IPS-18a (cell line): ENCODE data around the gene FDPS.
"Not testable (repeated sequence)": the region's sequence is repeated elsewhere in the genome, so short reads cannot be mapped to it uniquely, and the experiment has no call there.

Experiments
- H3K27ac ChIP-seq: one replicate; pipeline ENCODE4 v1.5.1; 2013; ENCODE audit warnings: low read length
- H3K27me3 ChIP-seq: one replicate; pipeline ENCODE4 v1.6.1; 2013; ENCODE audit warnings: mild to moderate bottlenecking, low read length; ENCODE audit not compliant: control insufficient read depth, insufficient read depth
- H3K36me3 ChIP-seq: one replicate; pipeline ENCODE4 v1.6.1; 2013; ENCODE audit warnings: low read depth, low read length; ENCODE audit not compliant: control insufficient read depth
- H3K4me1 ChIP-seq: one replicate; pipeline ENCODE4 v1.6.1; 2013; ENCODE audit warnings: low read depth, low read length; ENCODE audit not compliant: control insufficient read depth
- H3K4me3 ChIP-seq: one replicate; pipeline ENCODE4 v1.5.1; 2013; ENCODE audit warnings: low read length
- H3K9ac ChIP-seq: one replicate; pipeline ENCODE4 v1.6.1; 2013; ENCODE audit warnings: mild to moderate bottlenecking, low read length, moderate library complexity
- H3K9me3 ChIP-seq: one replicate; pipeline ENCODE4 v1.6.1; 2013; ENCODE audit warnings: low read depth, low read length; ENCODE audit not compliant: control insufficient read depth

FDPS gene

DNA sequence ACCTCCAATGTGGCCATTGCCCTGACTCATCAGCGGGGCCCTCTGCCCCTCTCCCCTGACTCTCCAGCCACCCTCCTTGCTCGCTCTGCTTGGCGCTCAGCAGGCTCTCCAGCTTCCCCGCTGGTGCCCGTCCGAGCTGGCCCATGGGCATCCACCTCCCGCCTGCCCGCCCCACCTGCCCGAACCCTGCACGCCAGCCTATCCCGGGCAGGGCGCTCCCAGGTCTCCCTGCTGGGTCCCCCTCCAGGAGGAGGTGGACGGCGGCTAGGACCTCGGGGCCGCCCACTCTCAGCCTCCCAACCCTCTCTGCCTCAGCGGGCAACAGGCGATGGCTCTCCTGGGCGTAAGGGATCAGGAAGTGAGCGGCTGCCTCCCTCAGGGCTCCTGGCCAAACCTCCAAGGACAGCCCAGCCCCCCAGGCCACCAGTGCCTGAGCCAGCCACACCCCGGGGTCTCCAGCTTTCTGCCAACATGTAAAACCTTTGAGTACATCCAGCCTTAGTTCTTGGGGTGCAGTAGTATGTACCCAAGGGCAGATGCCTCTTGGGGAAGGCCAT is 20.6 kb upstream of the FDPS start:
- Histone ChIP-seq H3K27ac (no peak overlapping the region), H3K4me1 (no peaks in the 10 kb centered on the region), H3K36me3 (no peaks in the 10 kb centered on the region), H3K27me3 (peaks cover 4% of the 10 kb centered on the region), H3K9ac (no peak overlapping the region), H3K4me3 (no peak overlapping the region), H3K9me3 (no peaks in the 10 kb centered on the region)

DNA sequence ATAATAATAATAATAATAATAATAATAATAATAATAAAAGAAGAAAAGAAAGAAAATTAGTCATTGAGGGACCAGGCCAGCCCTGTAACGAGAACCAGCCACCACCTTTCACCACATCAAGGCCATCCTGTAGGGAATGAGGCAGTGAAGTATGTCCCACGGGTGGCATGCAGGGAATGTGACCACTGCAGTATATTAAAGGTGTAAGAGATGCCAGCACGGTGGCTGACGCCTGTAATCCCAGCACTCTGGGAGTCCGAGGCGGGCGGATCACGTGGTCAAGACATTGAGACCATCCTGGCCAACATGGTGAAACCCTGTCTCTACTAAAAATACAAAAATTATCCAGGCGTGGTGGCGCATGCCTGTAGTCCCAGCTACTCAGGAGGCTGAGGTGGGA is 17.7 kb upstream of the FDPS start:
- not testable (repeated sequence) for H3K9me3 ChIP-seq, H3K27ac ChIP-seq, H3K4me1 ChIP-seq, H3K36me3 ChIP-seq, H3K4me3 ChIP-seq, H3K9ac ChIP-seq
- peaks cover 33% of the 10 kb centered on the region for H3K27me3 ChIP-seq

DNA sequence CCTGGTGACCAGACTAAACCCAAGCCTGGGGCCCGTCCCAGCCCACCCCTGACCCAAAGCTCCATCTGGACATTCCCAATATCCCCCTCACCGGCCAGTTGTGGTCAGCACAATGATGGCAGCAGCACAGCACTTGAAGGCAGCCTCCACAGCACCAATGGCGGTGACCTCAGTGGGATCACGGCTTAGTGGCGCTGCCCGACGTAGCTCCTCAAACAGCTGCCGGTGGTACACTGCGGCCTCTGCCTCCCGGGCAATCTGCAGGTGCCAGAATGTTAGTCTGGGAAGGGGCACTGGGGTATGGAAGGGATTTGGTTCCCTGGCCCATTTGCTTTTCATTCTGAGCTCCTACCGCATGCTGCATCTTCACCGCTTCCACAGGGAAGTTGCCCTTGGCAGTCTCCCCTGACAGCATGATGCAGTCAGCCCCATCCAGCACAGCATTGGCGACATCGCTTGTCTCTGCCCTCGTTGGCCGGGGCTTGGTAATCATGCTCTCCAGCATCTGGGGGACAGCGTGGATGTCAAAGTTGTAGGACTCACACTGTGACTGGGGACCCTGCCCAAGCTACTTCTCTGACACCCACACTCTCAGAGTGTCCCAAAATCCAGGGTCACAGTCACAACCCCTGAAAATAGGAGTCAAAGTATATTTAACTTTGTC is 15.4 kb upstream of the FDPS start:
- Histone ChIP-seq H3K27ac (no peak overlapping the region), H3K4me1 (peaks cover 8% of the 10 kb centered on the region), H3K9me3 (no peaks in the 10 kb centered on the region), H3K27me3 (peaks cover 34% of the 10 kb centered on the region), H3K36me3 (no peaks in the 10 kb centered on the region), H3K9ac (no peak overlapping the region), H3K4me3 (no peak overlapping the region)

- peaks cover 8% of the 10 kb centered on the region for H3K4me1 ChIP-seq
- no peak overlapping the region for H3K9ac ChIP-seq
- H3K4me3 ChIP-seq = peak overlapping the region; percentile 90
- H3K36me3 ChIP-seq = no peaks in the 10 kb centered on the region
- peaks cover 34% of the 10 kb centered on the region for H3K27me3 ChIP-seq
- no peaks in the 10 kb centered on the region for H3K9me3 ChIP-seq
- H3K27ac ChIP-seq = no peak overlapping the region
Measured at GRCh38 chr1:155294520-155295182, 14.0 kb upstream of the FDPS start.

GRCh38 chr1:155295183-155295941 is 13.3 kb upstream of the FDPS start:
- Histone ChIP-seq H3K9ac (peak overlapping the region; percentile 58), H3K4me3 (peak overlapping the region; percentile 90), H3K27ac (no peak overlapping the region), H3K27me3 (peaks cover 34% of the 10 kb centered on the region), H3K9me3 (no peaks in the 10 kb centered on the region), H3K36me3 (no peaks in the 10 kb centered on the region), H3K4me1 (peaks cover 8% of the 10 kb centered on the region)

DNA sequence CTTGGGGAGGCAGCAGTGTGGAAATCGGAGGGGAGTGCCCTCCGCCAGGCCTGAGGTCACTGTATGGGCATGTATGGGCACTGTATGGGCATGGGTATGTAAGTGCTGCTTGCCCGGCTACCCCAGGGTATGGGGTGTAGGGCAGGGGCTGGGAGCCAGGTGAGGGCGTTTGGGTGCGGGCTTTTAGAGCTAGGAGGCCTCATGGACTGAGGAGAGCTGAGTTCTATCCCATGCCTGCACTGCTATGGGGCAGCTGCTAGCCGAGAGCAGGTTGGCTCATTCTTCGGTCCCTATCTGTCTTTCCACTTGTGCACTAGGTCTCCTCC is 12.8 kb upstream of the FDPS start:
- no peaks in the 10 kb centered on the region for H3K36me3 ChIP-seq
- H3K9ac ChIP-seq = peak overlapping the region; percentile 58
- H3K27ac ChIP-seq = no peak overlapping the region
- peaks cover 8% of the 10 kb centered on the region for H3K4me1 ChIP-seq
- H3K4me3 ChIP-seq = peak overlapping the region; percentile 90
- no peaks in the 10 kb centered on the region for H3K9me3 ChIP-seq
- peaks cover 34% of the 10 kb centered on the region for H3K27me3 ChIP-seq

DNA sequence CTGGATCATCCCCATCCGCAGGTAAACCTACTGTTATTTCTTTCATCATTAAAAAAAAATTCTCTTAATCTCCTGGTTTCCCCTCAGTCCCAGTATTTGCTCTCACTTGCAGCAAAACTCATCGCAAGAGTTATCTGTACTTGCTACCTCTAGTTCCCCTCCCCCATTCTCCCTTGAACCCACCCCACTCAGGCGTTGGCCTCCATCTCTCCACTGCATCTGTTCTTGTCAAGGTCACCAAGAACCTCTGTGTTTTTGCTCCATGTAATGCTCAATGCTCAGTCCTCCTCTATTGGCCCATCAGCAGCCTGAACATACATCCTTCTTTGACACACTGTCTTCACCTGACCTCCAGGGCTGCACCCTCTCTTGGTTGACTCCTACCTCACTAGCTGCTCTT is 12.0 kb upstream of the FDPS start:
- Histone ChIP-seq H3K36me3 (no peaks in the 10 kb centered on the region), H3K27ac (no peak overlapping the region), H3K4me3 (no peak overlapping the region), H3K4me1 (peaks cover 8% of the 10 kb centered on the region), H3K27me3 (peaks cover 34% of the 10 kb centered on the region), H3K9ac (no peak overlapping the region), H3K9me3 (no peaks in the 10 kb centered on the region)

- H3K27ac ChIP-seq = no peak overlapping the region
- H3K36me3 ChIP-seq = no peaks in the 10 kb centered on the region
- H3K9ac ChIP-seq = no peak overlapping the region
- H3K27me3 ChIP-seq = peaks cover 34% of the 10 kb centered on the region
- H3K4me3 ChIP-seq = no peak overlapping the region
- H3K4me1 ChIP-seq = peaks cover 8% of the 10 kb centered on the region
- H3K9me3 ChIP-seq = no peaks in the 10 kb centered on the region
Measured at GRCh38 chr1:155297384-155297783, 11.3 kb upstream of the FDPS start.

DNA sequence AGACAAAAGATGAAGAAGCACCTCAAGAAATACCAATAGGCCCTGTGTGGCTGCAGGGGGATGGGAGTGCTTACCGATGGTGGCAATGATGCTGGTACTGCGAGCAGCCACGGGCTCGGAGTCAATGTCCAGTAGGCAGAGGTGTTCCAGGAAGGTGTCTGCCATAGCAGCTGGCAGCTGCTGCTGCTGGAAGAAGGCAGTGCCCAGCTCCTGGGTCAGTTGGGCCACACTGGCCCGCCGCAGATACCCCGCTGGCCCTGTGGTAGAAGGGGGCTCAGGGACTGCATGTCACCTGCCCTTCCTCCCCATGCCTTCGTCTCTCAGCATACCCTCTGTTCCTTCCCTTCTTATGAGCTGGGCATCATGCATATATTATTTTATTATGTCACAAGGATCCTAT is 8.6 kb upstream of the FDPS start:
- Histone ChIP-seq H3K4me3 (no peak overlapping the region), H3K36me3 (no peaks in the 10 kb centered on the region), H3K9me3 (no peaks in the 10 kb centered on the region), H3K27me3 (peaks cover 10% of the 10 kb centered on the region), H3K9ac (no peak overlapping the region), H3K27ac (no peak overlapping the region), H3K4me1 (peaks cover 3% of the 10 kb centered on the region)

DNA sequence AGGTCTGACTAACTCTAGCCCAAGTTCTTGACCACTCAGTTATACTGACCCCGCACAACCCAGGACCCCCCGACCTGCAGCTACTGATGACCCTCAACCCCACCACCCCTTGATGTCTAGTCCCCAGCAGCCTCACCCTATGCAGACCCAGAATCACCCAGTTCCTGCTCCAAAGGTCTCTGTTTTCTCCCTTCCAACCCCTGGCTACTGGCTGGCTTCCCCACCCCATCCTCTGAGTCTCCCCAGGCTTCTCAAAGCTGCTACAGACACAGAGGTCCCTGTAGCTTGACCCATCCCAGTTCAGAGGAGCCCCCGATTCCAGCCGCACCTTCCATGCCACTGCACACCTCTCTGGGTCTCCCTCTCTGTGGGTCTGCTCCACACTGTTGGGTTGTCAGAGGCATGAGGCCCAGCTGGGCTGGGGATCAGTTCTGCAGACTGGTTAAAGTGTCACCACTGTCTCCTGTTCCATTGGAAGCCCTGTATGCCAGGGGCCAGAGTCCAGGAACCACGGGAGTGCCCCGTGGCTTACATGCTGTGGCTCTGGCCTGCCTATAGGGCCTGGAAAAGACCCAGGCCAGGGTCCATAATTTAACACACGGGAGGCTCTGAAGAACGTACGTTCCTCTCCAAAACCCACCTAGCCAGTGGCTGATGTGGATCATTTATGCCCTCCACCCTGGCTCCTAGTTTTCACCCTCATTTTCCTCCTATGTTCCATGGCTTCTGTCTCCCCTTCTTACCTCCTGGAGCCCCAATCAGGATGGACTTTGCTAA is 7.9 kb upstream of the FDPS start:
- Histone ChIP-seq H3K27me3 (peaks cover 3% of the 10 kb centered on the region), H3K4me3 (no peak overlapping the region), H3K9ac (no peak overlapping the region), H3K36me3 (no peaks in the 10 kb centered on the region), H3K27ac (no peak overlapping the region), H3K9me3 (no peaks in the 10 kb centered on the region), H3K4me1 (peaks cover 3% of the 10 kb centered on the region)

DNA sequence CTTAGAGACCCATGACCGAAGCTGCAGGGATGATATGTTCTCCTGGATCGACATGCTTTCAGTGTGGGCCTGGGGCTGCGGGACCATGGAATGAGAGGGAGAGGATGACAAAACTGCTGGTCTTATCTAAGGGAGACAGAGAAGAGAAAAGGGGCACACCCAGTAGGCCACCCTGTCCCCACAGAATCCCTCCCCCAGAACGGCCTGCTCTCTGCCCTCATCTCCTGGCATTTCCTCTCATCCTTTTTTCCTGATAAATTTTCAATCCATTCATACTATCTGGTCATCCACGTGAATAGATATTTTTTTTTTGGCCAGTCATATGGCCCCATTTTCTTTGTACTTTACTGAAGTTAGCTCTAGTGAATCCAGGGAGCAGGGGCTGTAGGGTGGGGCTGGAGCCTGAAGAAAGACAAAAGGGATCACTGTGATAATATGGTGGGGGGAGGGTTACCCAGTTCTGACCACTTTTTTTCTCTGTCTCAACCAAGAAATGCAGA is 7.3 kb upstream of the FDPS start, which contains the start of gene PKLR:
TSS of gene PKLR (minus strand) at position 97 of the 500 bp plus-strand sequence. CDS start at position 54, 43 bp downstream.
- Histone ChIP-seq H3K4me3 (no peak within 1 kb of the TSS), H3K27me3 (no peaks in the 10 kb centered on the region), H3K9me3 (no peaks in the 10 kb centered on the region), H3K27ac (no peak within 1 kb of the TSS), H3K4me1 (peaks cover 3% of the 10 kb centered on the region), H3K36me3 (no peaks in the 10 kb centered on the region), H3K9ac (no peak within 1 kb of the TSS)
